HL-60 (cell line): ENCODE measurements around the gene MXD3.

Experiments
- DNase-seq, 2 experiments: peaks; one replicate each; pipeline ENCODE4 v3.0.0-alpha.2; 2010 to 2020; ENCODE audit warnings: low read depth in 1 of 2, low spot score in 1 of 2
- H3K27ac ChIP-seq: fragments of 250-450 bp; sonication (Bioruptor Pico); replicated peaks from 2 replicates; pipeline ENCODE4 v1.5.1; 2020; ENCODE audit warnings: mild to moderate bottlenecking, moderate library complexity
- H3K27me3 ChIP-seq: fragments of 250-450 bp; sonication (Bioruptor Pico); 2 replicates; pipeline ENCODE4 v1.5.1; 2021; ENCODE audit warnings: mild to moderate bottlenecking, moderate library complexity; ENCODE audit not compliant: insufficient read depth, poor library complexity, severe bottlenecking
- H3K4me3 ChIP-seq: replicated peaks from 2 replicates; pipeline ENCODE4 v1.5.1; 2011; ENCODE audit warnings: mild to moderate bottlenecking, control low read depth, low read length; ENCODE audit not compliant: insufficient read depth
- GABPA ChIP-seq: IDR thresholded peaks from 2 replicates; pipeline ENCODE4 v1.6.1; 2012; ENCODE audit warnings: low read depth
- POLR2AphosphoS5 ChIP-seq: IDR thresholded peaks from 2 replicates; pipeline ENCODE4 v1.6.1; 2012; ENCODE audit warnings: low read depth
- SPI1 ChIP-seq: IDR thresholded peaks from 2 replicates; pipeline ENCODE4 v1.6.1; 2012; ENCODE audit warnings: low read depth, mild to moderate bottlenecking, borderline replicate concordance
- TF ChIP-seq, protein P1 (sequence below): IDR thresholded peaks from one replicate; pipeline ENCODE4 v1.5.1; 2011; ENCODE audit warnings: low read length, control low read depth, inconsistent platforms; ENCODE audit not compliant: insufficient read depth
- TF ChIP-seq, protein P2 (sequence below): IDR thresholded peaks from 2 replicates; pipeline ENCODE4 v1.6.1; 2012; ENCODE audit warnings: low read depth; ENCODE audit not compliant: insufficient replicate concordance

MXD3 gene

DNA sequence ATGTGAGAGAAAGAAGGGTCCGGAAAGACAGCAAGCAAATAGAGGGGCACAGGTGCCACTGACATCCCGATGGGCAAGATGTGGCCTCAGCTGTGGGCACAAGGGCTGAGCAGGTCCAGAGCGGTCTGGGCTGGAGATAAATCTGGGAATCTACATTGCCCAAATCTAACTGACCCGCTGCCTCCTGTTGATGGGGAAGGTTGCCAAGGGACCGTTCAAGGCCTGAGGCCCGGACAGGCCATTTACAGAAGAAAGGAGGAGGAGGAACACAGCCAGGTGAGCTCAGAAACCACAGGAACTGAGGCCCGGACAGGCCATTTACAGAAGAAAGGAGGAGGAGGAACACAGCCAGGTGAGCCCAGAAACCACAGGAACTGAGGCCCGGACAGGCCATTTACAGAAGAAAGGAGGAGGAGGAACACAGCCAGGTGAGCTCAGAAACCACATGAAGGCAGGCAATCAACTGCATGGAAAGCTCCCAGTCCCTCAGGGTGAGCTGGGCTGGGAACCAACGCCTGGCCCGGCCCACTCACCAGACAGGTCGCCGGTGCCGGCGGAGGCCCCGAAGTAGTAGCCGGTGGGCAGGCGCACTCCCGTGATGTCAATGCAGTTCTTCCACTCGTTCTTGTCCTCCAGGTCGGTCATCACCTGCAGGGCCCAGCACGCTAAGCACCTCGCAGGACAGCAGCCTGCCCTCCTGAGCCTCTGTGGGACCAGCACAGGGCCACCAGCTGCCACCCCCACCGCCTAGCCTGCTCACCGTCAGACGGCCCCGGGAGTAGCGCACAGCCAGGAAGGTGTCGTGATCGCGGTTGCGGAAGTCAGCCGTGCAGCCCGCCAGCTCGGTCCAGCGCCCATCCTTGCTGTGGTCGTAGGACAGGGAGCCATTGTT, 25.2 kb upstream of the MXD3 start:
- H3K4me3 ChIP-seq: no peak overlapping the region
- no peak overlapping the region for H3K27ac ChIP-seq
- H3K27me3 ChIP-seq: no peaks in the 10 kb centered on the region
- DNase-seq: no peak
- no peak for TF ChIP-seq GABPA
- TF ChIP-seq SPI1: no peak
- TF ChIP-seq, protein P1, sequence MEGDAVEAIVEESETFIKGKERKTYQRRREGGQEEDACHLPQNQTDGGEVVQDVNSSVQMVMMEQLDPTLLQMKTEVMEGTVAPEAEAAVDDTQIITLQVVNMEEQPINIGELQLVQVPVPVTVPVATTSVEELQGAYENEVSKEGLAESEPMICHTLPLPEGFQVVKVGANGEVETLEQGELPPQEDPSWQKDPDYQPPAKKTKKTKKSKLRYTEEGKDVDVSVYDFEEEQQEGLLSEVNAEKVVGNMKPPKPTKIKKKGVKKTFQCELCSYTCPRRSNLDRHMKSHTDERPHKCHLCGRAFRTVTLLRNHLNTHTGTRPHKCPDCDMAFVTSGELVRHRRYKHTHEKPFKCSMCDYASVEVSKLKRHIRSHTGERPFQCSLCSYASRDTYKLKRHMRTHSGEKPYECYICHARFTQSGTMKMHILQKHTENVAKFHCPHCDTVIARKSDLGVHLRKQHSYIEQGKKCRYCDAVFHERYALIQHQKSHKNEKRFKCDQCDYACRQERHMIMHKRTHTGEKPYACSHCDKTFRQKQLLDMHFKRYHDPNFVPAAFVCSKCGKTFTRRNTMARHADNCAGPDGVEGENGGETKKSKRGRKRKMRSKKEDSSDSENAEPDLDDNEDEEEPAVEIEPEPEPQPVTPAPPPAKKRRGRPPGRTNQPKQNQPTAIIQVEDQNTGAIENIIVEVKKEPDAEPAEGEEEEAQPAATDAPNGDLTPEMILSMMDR: no peak
- TF ChIP-seq, protein P2, sequence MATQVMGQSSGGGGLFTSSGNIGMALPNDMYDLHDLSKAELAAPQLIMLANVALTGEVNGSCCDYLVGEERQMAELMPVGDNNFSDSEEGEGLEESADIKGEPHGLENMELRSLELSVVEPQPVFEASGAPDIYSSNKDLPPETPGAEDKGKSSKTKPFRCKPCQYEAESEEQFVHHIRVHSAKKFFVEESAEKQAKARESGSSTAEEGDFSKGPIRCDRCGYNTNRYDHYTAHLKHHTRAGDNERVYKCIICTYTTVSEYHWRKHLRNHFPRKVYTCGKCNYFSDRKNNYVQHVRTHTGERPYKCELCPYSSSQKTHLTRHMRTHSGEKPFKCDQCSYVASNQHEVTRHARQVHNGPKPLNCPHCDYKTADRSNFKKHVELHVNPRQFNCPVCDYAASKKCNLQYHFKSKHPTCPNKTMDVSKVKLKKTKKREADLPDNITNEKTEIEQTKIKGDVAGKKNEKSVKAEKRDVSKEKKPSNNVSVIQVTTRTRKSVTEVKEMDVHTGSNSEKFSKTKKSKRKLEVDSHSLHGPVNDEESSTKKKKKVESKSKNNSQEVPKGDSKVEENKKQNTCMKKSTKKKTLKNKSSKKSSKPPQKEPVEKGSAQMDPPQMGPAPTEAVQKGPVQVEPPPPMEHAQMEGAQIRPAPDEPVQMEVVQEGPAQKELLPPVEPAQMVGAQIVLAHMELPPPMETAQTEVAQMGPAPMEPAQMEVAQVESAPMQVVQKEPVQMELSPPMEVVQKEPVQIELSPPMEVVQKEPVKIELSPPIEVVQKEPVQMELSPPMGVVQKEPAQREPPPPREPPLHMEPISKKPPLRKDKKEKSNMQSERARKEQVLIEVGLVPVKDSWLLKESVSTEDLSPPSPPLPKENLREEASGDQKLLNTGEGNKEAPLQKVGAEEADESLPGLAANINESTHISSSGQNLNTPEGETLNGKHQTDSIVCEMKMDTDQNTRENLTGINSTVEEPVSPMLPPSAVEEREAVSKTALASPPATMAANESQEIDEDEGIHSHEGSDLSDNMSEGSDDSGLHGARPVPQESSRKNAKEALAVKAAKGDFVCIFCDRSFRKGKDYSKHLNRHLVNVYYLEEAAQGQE: no peak
- no peak for TF ChIP-seq POLR2AphosphoS5

DNA sequence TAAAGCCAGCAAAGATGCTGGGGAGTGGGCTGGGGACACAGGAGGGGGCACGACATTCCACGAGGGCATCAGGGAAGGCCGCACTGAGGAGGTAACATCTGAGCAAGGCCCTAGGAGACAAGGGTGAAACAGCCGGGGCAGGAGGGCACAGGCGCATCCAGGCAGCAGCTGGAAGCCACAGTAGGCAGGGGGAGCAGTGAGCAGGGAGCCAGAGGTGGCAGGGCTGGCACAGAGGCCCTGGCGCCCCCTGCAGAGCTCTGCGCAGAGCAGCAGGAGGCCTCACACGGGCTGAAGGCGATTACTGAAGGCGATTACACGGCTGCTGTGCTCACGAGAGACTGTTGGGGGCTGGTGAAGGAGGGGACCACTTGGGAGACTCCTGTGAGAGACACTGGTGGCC, 24.4 kb upstream of the MXD3 start:
- no peak overlapping the region for H3K4me3 ChIP-seq
- TF ChIP-seq GABPA: no peak
- TF ChIP-seq, protein P1: peak; percentile 65
- peak in 1 of 2 experiments; percentile 63 for DNase-seq
- H3K27ac ChIP-seq: no peak overlapping the region
- no peaks in the 10 kb centered on the region for H3K27me3 ChIP-seq

DNA sequence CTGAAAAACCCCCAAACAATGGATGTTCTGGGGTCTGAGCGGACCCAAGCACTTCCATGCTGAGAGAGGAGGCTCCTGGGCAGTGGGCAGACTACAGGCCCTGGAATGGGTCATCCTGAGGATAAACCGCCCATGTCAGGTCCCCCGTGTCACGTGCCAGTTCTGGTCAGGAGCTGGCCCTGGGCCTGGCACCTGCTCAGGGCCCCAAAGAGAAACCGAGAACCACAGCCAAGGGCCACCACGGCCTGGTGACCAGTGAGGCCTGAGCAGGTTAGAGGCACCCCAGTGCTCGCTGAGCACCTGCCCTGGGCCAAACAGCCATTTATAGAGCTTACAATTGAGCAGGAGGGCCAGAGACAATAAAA, 24.0 kb upstream of the MXD3 start:
- TF ChIP-seq, protein P1: no peak
- TF ChIP-seq, protein P2: no peak
- no peak for TF ChIP-seq POLR2AphosphoS5
- TF ChIP-seq GABPA: no peak
- TF ChIP-seq SPI1: no peak
- no peak overlapping the region for H3K27ac ChIP-seq
- DNase-seq: no peak
- no peak overlapping the region for H3K4me3 ChIP-seq
- H3K27me3 ChIP-seq: no peaks in the 10 kb centered on the region
